ENCODE measurements around the gene IMMP2L.

DNA sequence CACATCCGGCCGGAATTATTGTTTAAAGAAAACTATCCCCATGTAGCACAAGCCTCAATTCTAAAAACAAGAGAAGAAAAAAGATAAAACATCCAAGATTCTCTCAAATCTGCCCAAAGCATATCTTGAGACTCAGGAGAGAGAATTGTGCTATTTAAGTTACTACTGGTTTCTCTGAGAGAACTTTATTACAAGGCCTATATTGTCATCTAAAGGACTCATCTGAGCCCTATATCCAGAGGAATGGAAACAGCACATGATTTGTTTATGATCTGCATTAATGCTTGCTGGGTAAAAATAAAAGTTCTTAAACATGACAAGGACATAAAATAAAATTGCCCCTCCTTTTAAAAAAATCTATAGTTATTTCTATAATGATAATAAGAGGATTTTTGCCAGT is 446.3 kb downstream of the IMMP2L start:
- TF ChIP-seq POLR2AphosphoS5 (IDR thresholded peaks at IDR 0.05) (no peak), CTCF (IDR thresholded peaks at IDR 0.05) (no peak), EP300 (IDR thresholded peaks at IDR 0.05) (no peak), POLR2A (IDR thresholded peaks at IDR 0.05) (no peak)
